Smooth muscle cell (in vitro differentiated cells): ENCODE measurements around the gene RFLNA. TPM values are rescaled to one million over a fixed set of nuclear protein-coding genes. Genes with fewer than 3 reads are reported as not detected.
A peak's percentile ranks its signal among the peaks of the same experiment; 100 is the strongest.

Experiments used
- DNase-seq: peaks from one replicate; lab custom pipeline; 2025; ENCODE audit not compliant: unreplicated experiment; lab: John Stamatoyannopoulos, UW
- H2AFZ ChIP-seq: fragments of 200-600 bp; sonication (generic); 2 replicates; pipeline ENCODE4 v1.6.0; 2016; ENCODE audit warnings: antibody characterized with exemption, low read depth, mild to moderate bottlenecking
- H3F3A ChIP-seq: fragments of 200-600 bp; sonication (generic); 2 replicates; pipeline ENCODE4 v1.6.0; 2017; ENCODE audit warnings: antibody characterized with exemption, low read depth
- H3K27ac ChIP-seq: fragments of 200-600 bp; sonication (generic); 2 replicates; pipeline ENCODE4 v1.5.1; 2016; ENCODE audit warnings: low read depth, mild to moderate bottlenecking
- H3K27me3 ChIP-seq: fragments of 200-600 bp; sonication (generic); 2 replicates; pipeline ENCODE4 v1.6.1; 2016; ENCODE audit warnings: low read depth, mild to moderate bottlenecking
- H3K36me3 ChIP-seq: fragments of 200-600 bp; sonication (generic); 2 replicates; pipeline ENCODE4 v1.5.1; 2016; ENCODE audit warnings: low read depth
- H3K4me1 ChIP-seq: fragments of 200-600 bp; sonication (generic); 2 replicates; pipeline ENCODE4 v1.5.1; 2016; ENCODE audit warnings: low read depth
- H3K4me2 ChIP-seq: fragments of 200-600 bp; sonication (generic); 2 replicates; pipeline ENCODE4 v1.6.0; 2016; ENCODE audit warnings: mild to moderate bottlenecking
- H3K4me3 ChIP-seq: fragments of 200-600 bp; sonication (generic); 2 replicates; pipeline ENCODE4 v1.5.1; 2016; ENCODE audit warnings: mild to moderate bottlenecking
- H3K79me2 ChIP-seq: fragments of 200-600 bp; sonication (generic); 2 replicates; pipeline ENCODE4 v1.6.0; 2016; ENCODE audit warnings: low read depth, mild to moderate bottlenecking
- H3K9ac ChIP-seq: fragments of 200-600 bp; sonication (generic); 2 replicates; pipeline ENCODE4 v1.6.0; 2016; ENCODE audit warnings: low read depth
- H3K9me3 ChIP-seq: fragments of 200-600 bp; sonication (generic); replicated peaks from 2 replicates; pipeline ENCODE4 v1.5.1; 2016; ENCODE audit warnings: low read depth
- H4K20me1 ChIP-seq: fragments of 200-600 bp; sonication (generic); 2 replicates; pipeline ENCODE4 v1.6.0; 2016; ENCODE audit warnings: low read depth
- CTCF ChIP-seq: fragments of 200-600 bp; sonication (generic); IDR thresholded peaks from 2 replicates; pipeline ENCODE4 v1.5.1; 2017; ENCODE audit warnings: borderline replicate concordance, mild to moderate bottlenecking, antibody characterized with exemption; ENCODE audit not compliant: insufficient read depth, poor library complexity, severe bottlenecking
- WGBS: methylation state at CpG from one replicate; pipeline ENCODE4 v1.1.7; 2016; ENCODE audit warnings: low lambda C conversion rate; 5-methylcytosine and 5-hydroxymethylcytosine counted together
- polyA plus RNA-seq: library from polyadenylated mRNA; unstranded; fragments of >200 nt; fragmentation: Nextera tagmentation; extraction: Ambion mirVana; gene quantifications from 2 replicates; pipeline ENCODE4 v1.2.1, GENCODE V29; 2016
- total RNA-seq: library from RNA; depleted of rRNA; stranded (reverse); fragments of >200 nt; gene quantifications from 2 replicates; pipeline ENCODE4 v1.2.3, GENCODE V29; 2014

The RFLNA gene
- total and polyA plus RNA-seq, 2 experiments from 2014 or later = 30.2 to 51.5 TPM

- DNase-seq = no peak
- Histone ChIP-seq H3K9ac (no peak overlapping the region), H3K79me2 (no peaks in the 10 kb centered on the region), H4K20me1 (no peaks in the 10 kb centered on the region), H2AFZ (no peak overlapping the region), H3F3A (peaks cover 15% of the 10 kb centered on the region), H3K4me1 (no peaks in the 10 kb centered on the region), H3K4me2 (no peak overlapping the region), H3K4me3 (no peak overlapping the region), H3K36me3 (peaks cover 13% of the 10 kb centered on the region), H3K9me3 (peaks cover 13% of the 10 kb centered on the region), H3K27me3 (no peaks in the 10 kb centered on the region), H3K27ac (no peak overlapping the region)
- 94% methylated on average over 23 of the region's 23 CpGs for WGBS
- TF ChIP-seq CTCF = no peak
Measured at GRCh38 chr12:124326104-124326503, 31.2 kb downstream of the RFLNA start.

- DNase-seq = no peak
- Histone ChIP-seq H3F3A (peaks cover 15% of the 10 kb centered on the region), H4K20me1 (peaks cover 8% of the 10 kb centered on the region), H3K9ac (no peak overlapping the region), H2AFZ (no peak overlapping the region), H3K27ac (peak overlapping the region; percentile 7), H3K79me2 (no peaks in the 10 kb centered on the region), H3K4me1 (no peaks in the 10 kb centered on the region), H3K4me3 (no peak overlapping the region), H3K9me3 (peaks cover 13% of the 10 kb centered on the region), H3K4me2 (no peak overlapping the region), H3K36me3 (peaks cover 17% of the 10 kb centered on the region), H3K27me3 (no peaks in the 10 kb centered on the region)
- no peak for TF ChIP-seq CTCF
- 95% methylated on average over 6 of the region's 9 CpGs for WGBS
Measured at GRCh38 chr12:124326871-124327270, 32.0 kb downstream of the RFLNA start.

- no peak for DNase-seq
- peaks cover 8% of the 10 kb centered on the region for H4K20me1 ChIP-seq
- H3K27ac ChIP-seq = no peak overlapping the region
- no peaks in the 10 kb centered on the region for H3K4me1 ChIP-seq
- peaks cover 13% of the 10 kb centered on the region for H3K9me3 ChIP-seq
- no peak for TF ChIP-seq CTCF
- WGBS = 96% methylated on average over 16 of the region's 18 CpGs
- no peaks in the 10 kb centered on the region for H3K27me3 ChIP-seq
- H3K79me2 ChIP-seq = no peaks in the 10 kb centered on the region
- H3K4me3 ChIP-seq = no peak overlapping the region
- no peak overlapping the region for H3K9ac ChIP-seq
- H3K36me3 ChIP-seq = peaks cover 17% of the 10 kb centered on the region
- H3F3A ChIP-seq = peaks cover 15% of the 10 kb centered on the region
- H3K4me2 ChIP-seq = no peak overlapping the region
- no peak overlapping the region for H2AFZ ChIP-seq
Measured at GRCh38 chr12:124327362-124328043, 32.6 kb downstream of the RFLNA start.

GRCh38 chr12:124328116-124328515 lies 33.2 kb downstream of the RFLNA start:
- WGBS = 97% methylated on average over 12 of the region's 13 CpGs
- no peak for DNase-seq
- Histone ChIP-seq H3K4me3 (no peak overlapping the region), H3K36me3 (peaks cover 17% of the 10 kb centered on the region), H3K27me3 (no peaks in the 10 kb centered on the region), H3K4me2 (no peak overlapping the region), H3K4me1 (no peaks in the 10 kb centered on the region), H4K20me1 (peaks cover 8% of the 10 kb centered on the region), H3K9me3 (peaks cover 13% of the 10 kb centered on the region), H3K27ac (no peak overlapping the region), H2AFZ (no peak overlapping the region), H3K79me2 (no peaks in the 10 kb centered on the region), H3F3A (peaks cover 15% of the 10 kb centered on the region), H3K9ac (no peak overlapping the region)
- no peak for TF ChIP-seq CTCF
